BE2C (cell line): Measurements from ENCODE around the gene AFTPH.

Experiments used
- DNase-seq: peaks from one replicate; pipeline ENCODE4 v3.0.0-alpha.2; 2020
- H3K27me3 ChIP-seq: fragments of 250-450 bp; sonication (Bioruptor Pico); 2 replicates; pipeline ENCODE4 v1.5.1; 2020; ENCODE audit warnings: mild to moderate bottlenecking
- H3K36me3 ChIP-seq: fragments of 250-450 bp; sonication (Bioruptor Pico); 2 replicates; pipeline ENCODE4 v1.5.1; 2020; ENCODE audit warnings: mild to moderate bottlenecking
- H3K4me1 ChIP-seq: fragments of 250-450 bp; sonication (Bioruptor Pico); 2 replicates; pipeline ENCODE4 v1.5.1; 2020
- H3K4me3 ChIP-seq: 2 replicates; pipeline ENCODE4 v1.5.1; 2011; ENCODE audit warnings: low read depth, low read length
- H3K9me3 ChIP-seq: fragments of 250-450 bp; sonication (Bioruptor Pico); 2 replicates; pipeline ENCODE4 v1.5.1; 2020
- CTCF ChIP-seq: IDR thresholded peaks from 2 replicates; pipeline ENCODE4 v1.5.1; 2012; ENCODE audit warnings: mild to moderate bottlenecking, low read depth, low read length

Gene AFTPH

GRCh38 chr2:64479259-64480117 lies 44.6 kb upstream of the AFTPH start:
- no peaks in the 10 kb centered on the region for H3K4me1 ChIP-seq
- H3K4me3 ChIP-seq, result no peak overlapping the region
- no peaks in the 10 kb centered on the region for H3K9me3 ChIP-seq
- H3K36me3 ChIP-seq, result no peaks in the 10 kb centered on the region
- DNase-seq, result no peak
- no peaks in the 10 kb centered on the region for H3K27me3 ChIP-seq
- TF ChIP-seq CTCF, result no peak

GRCh38 chr2:64481665-64482064 lies 42.5 kb upstream of the AFTPH start:
- DNase-seq, result no peak
- Histone ChIP-seq H3K36me3 (no peaks in the 10 kb centered on the region), H3K4me1 (no peaks in the 10 kb centered on the region), H3K27me3 (no peaks in the 10 kb centered on the region), H3K4me3 (no peak overlapping the region), H3K9me3 (no peaks in the 10 kb centered on the region)
- no peak for TF ChIP-seq CTCF

GRCh38 chr2:64482243-64482642 lies 41.9 kb upstream of the AFTPH start:
- no peaks in the 10 kb centered on the region for H3K4me1 ChIP-seq
- no peaks in the 10 kb centered on the region for H3K36me3 ChIP-seq
- H3K27me3 ChIP-seq, result no peaks in the 10 kb centered on the region
- H3K9me3 ChIP-seq, result no peaks in the 10 kb centered on the region
- no peak for DNase-seq
- no peak for TF ChIP-seq CTCF
- no peak overlapping the region for H3K4me3 ChIP-seq

GRCh38 chr2:64482765-64483504 lies 41.2 kb upstream of the AFTPH start:
- no peak for TF ChIP-seq CTCF
- Histone ChIP-seq H3K9me3 (no peaks in the 10 kb centered on the region), H3K4me3 (no peak overlapping the region), H3K36me3 (no peaks in the 10 kb centered on the region), H3K27me3 (no peaks in the 10 kb centered on the region), H3K4me1 (no peaks in the 10 kb centered on the region)
- no peak for DNase-seq

GRCh38 chr2:64485331-64485730 lies 38.8 kb upstream of the AFTPH start:
- H3K4me3 ChIP-seq, result no peak overlapping the region
- H3K36me3 ChIP-seq, result no peaks in the 10 kb centered on the region
- TF ChIP-seq CTCF, result no peak
- DNase-seq, result no peak
- H3K9me3 ChIP-seq, result no peaks in the 10 kb centered on the region
- no peaks in the 10 kb centered on the region for H3K4me1 ChIP-seq
- H3K27me3 ChIP-seq, result no peaks in the 10 kb centered on the region

- H3K27me3 ChIP-seq, result no peaks in the 10 kb centered on the region
- no peak for TF ChIP-seq CTCF
- DNase-seq, result no peak
- no peaks in the 10 kb centered on the region for H3K9me3 ChIP-seq
- no peaks in the 10 kb centered on the region for H3K4me1 ChIP-seq
- no peak overlapping the region for H3K4me3 ChIP-seq
- no peaks in the 10 kb centered on the region for H3K36me3 ChIP-seq
Measured at GRCh38 chr2:64485961-64486360, 38.2 kb upstream of the AFTPH start.
